Lower leg skin (tissue), 4 donors: ENCODE data around the gene CLGN. TPM values are rescaled to one million over a fixed set of nuclear protein-coding genes. Genes with fewer than 3 reads are reported as not detected.

Experiments used
- DNase-seq, 2 donors: peaks; one replicate each; pipeline ENCODE4 v3.0.0-alpha.2; 2019; ENCODE audit warnings: low spot score in 2 of 2
- H3K4me3 ChIP-seq: fragments of 200-600 bp; sonication (generic); 2 replicates; pipeline ENCODE4 v1.5.1; 2017; ENCODE audit warnings: mild to moderate bottlenecking, low read depth; ENCODE audit not compliant: poor library complexity, severe bottlenecking
- CTCF ChIP-seq, 3 donors: fragments of 450-650 bp; IDR thresholded peaks; one replicate each; pipeline ENCODE4 v1.5.1; 2016; ENCODE audit warnings: antibody characterized with exemption in 3 of 3, mild to moderate bottlenecking in 3 of 3, moderate library complexity in 2 of 3
- POLR2A ChIP-seq, 2 donors: fragments of 450-650 bp; IDR thresholded peaks; one replicate each; pipeline ENCODE4 v1.6.1; 2016 to 2017; ENCODE audit warnings: antibody characterized with exemption in 2 of 2, mild to moderate bottlenecking in 1 of 2, moderate library complexity in 1 of 2
- WGBS, 2 donors: methylation state at CpG; one replicate each; pipeline ENCODE4 v1.1.5; 2018; 5-methylcytosine and 5-hydroxymethylcytosine counted together
- intact Hi-C: fragments of 100-400 bp; cut with DNase I; formaldehyde crosslinking; loops from one replicate; pipeline ENCODE4 v1.15.0; 2023; ENCODE audit warnings: low total_unique reads
- total RNA-seq, 4 donors: library from RNA; depleted of rRNA; stranded (reverse); fragments of >200 nt; gene quantifications; one replicate each; pipeline ENCODE4 v1.1.0, GENCODE V29; 2016

Gene CLGN
- total RNA-seq, 4 donors from 2014 or later, result 0.08 to 0.94 (median 0.37) TPM

GRCh38 chr4:140351093-140352075, 76.1 kb downstream of the CLGN start:
- no peak overlapping the region for H3K4me3 ChIP-seq
- 94 to 96% methylated on average over 28 of the region's 28 CpGs for WGBS, 2 donors
- no peak for DNase-seq
- TF ChIP-seq POLR2A (IDR thresholded peaks at IDR 0.05) (no peak), CTCF (IDR thresholded peaks at IDR 0.05) (no peak)
- intact Hi-C loops, result no loop called here

DNA sequence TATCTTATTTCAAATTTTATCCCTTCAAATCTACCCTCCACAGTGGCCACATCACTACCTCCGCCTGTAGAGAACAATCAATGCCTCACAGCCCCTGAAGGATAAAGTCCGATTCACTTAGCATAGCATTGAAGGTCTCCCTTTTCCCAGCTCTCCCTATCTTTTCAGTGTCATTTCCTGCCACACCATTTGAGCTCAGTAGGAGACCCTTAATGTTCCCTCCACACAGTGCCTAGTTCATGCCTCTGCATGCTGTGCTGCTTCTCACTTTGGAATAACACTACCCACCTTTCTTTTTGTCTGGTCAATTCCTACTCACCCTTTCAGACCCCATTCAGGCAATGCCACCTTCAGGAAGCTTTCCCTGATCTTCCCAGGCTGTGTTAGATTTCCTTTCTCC, 77.6 kb downstream of the CLGN start:
- no peak for DNase-seq
- no peak overlapping the region for H3K4me3 ChIP-seq
- 82 to 92% methylated on average over 2 of the region's 2 CpGs for WGBS, 2 donors
- intact Hi-C loops, result no loop called here
- TF ChIP-seq CTCF (IDR thresholded peaks at IDR 0.05) (no peak), POLR2A (IDR thresholded peaks at IDR 0.05) (no peak)

- intact Hi-C loops, result no loop called here
- TF ChIP-seq CTCF (IDR thresholded peaks at IDR 0.05), result no peak
- TF ChIP-seq POLR2A (IDR thresholded peaks at IDR 0.05), result no peak
- no peak overlapping the region for H3K4me3 ChIP-seq
- no peak for DNase-seq
- 94 to 95% methylated on average over 9 of the region's 9 CpGs for WGBS, 2 donors
Observed at GRCh38 chr4:140346136-140346535, 81.3 kb downstream of the CLGN start.

GRCh38 chr4:140344621-140345020, 82.8 kb downstream of the CLGN start:
- WGBS, 2 donors, result 90% methylated on average over 9 of the region's 9 CpGs

DNA sequence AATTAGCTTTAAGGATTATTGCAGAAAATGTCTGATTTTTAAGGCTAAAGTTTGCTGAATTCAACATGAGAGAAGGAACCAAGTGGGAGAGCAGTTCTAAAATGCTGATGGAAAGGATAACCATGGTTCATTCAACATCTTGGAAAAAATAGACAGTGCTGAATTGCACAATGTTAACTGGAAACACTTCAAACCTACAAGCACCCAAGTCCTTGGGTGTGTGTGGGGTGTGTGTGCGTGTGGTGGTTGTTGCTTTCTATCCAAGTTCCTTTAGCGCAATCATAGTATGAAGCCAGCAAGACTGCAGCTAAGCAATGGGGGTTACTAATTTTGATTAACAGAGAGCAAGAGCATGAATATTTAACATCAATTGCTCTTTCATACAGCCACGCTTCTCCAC, 83.3 kb downstream of the CLGN start:
- TF ChIP-seq CTCF (IDR thresholded peaks at IDR 0.05), result no peak
- WGBS, 2 donors, result 49 to 61% methylated on average over 3 of the region's 3 CpGs
- DNase-seq, result no peak
- no peak overlapping the region for H3K4me3 ChIP-seq
- intact Hi-C loops, result no loop called here

More at GRCh38 chr4:140344621-140345020, 82.8 kb downstream of the CLGN start:
- no peak for TF ChIP-seq POLR2A (IDR thresholded peaks at IDR 0.05)
- no peak for DNase-seq
- intact Hi-C loops, result no loop called here
- no peak overlapping the region for H3K4me3 ChIP-seq

DNA sequence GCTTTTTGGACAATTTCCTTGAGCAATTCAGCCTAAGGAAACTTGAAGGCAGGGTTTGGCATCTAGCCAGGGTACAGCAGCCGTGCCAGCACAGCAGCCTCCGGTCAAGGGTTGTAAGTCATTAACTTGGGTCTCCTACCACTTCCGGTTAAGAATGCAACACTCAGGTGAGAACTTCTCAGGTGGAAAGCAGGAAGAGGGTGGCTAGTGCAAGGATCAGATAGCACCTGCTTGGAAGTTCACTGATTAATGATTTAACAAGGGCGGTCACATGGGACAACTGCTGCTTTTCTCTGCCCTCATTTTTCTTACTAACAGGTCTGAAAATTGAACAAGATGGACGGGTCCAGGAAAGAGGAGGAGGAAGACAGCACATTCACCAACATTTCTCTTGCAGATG, 84.1 kb downstream of the CLGN start:
- H3K4me3 ChIP-seq, result no peak overlapping the region
- 22 to 29% methylated on average over 5 of the region's 5 CpGs for WGBS, 2 donors
- intact Hi-C loops, result no loop called here
- TF ChIP-seq POLR2A (IDR thresholded peaks at IDR 0.05) (no peak), CTCF (IDR thresholded peaks at IDR 0.05) (no peak)
- DNase-seq, result no peak
